Osteoblast (primary cell): ENCODE results near the gene MPND. TPM values are rescaled to one million over a fixed set of nuclear protein-coding genes. Genes with fewer than 3 reads are reported as not detected.

ENCODE experiments used
- DNase-seq: peaks from one replicate; pipeline ENCODE4 v3.0.0; 2011; ENCODE audit warnings: low spot score, mixed read lengths; ENCODE audit not compliant: insufficient read length; ENCODE audit errors: missing footprints
- H2AFZ ChIP-seq: 2 replicates; pipeline ENCODE4 v1.6.0; 2011; ENCODE audit warnings: mild to moderate bottlenecking, low read length
- H3K27ac ChIP-seq: 2 replicates; pipeline ENCODE4 v1.5.1; 2011; ENCODE audit warnings: mild to moderate bottlenecking, low read depth, low read length, moderate library complexity
- H3K27me3 ChIP-seq: 2 replicates; pipeline ENCODE4 v1.6.0; 2012; ENCODE audit warnings: mild to moderate bottlenecking, control low read depth, inconsistent platforms, low read length, moderate library complexity; ENCODE audit not compliant: insufficient read depth
- H3K36me3 ChIP-seq: 2 replicates; pipeline ENCODE4 v1.5.1; 2011; ENCODE audit warnings: mild to moderate bottlenecking, low read length, control low read depth, moderate library complexity; ENCODE audit not compliant: insufficient read depth
- H3K4me1 ChIP-seq: 2 replicates; pipeline ENCODE4 v1.5.1; 2011; ENCODE audit warnings: mild to moderate bottlenecking, low read length, control low read depth, moderate library complexity; ENCODE audit not compliant: insufficient read depth
- H3K4me2 ChIP-seq: 2 replicates; pipeline ENCODE4 v1.6.0; 2011; ENCODE audit warnings: mild to moderate bottlenecking, low read length; ENCODE audit not compliant: insufficient read depth
- H3K4me3 ChIP-seq: fragments of 200-600 bp; sonication (generic); 3 replicates; pipeline ENCODE4 v1.5.1; 2012; ENCODE audit warnings: mild to moderate bottlenecking, low read length, inconsistent platforms; ENCODE audit not compliant: insufficient read depth
- H3K79me2 ChIP-seq: 2 replicates; pipeline ENCODE4 v1.6.0; 2012; ENCODE audit warnings: mild to moderate bottlenecking, low read length, control low read depth, inconsistent platforms; ENCODE audit not compliant: insufficient read depth
- H3K9me3 ChIP-seq: 2 replicates; pipeline ENCODE4 v1.5.1; 2011; ENCODE audit warnings: low read depth, low read length, control low read depth
- H4K20me1 ChIP-seq: 2 replicates; pipeline ENCODE4 v1.6.0; 2012; ENCODE audit warnings: mild to moderate bottlenecking, low read length, control low read depth; ENCODE audit not compliant: insufficient read depth
- total RNA-seq: library from RNA; depleted of rRNA; stranded (reverse); fragments of >200 nt; gene quantifications from 2 replicates; pipeline ENCODE4 v1.2.3, GENCODE V29; 2012
- TF ChIP-seq, protein P1 (sequence below): IDR thresholded peaks from 2 replicates; pipeline ENCODE4 v1.5.1; 2011; ENCODE audit warnings: mild to moderate bottlenecking, low read depth, low read length, moderate library complexity; ENCODE audit errors: extremely low read depth

MPND gene
- total RNA-seq, 1 donor = 6.9 TPM

DNA sequence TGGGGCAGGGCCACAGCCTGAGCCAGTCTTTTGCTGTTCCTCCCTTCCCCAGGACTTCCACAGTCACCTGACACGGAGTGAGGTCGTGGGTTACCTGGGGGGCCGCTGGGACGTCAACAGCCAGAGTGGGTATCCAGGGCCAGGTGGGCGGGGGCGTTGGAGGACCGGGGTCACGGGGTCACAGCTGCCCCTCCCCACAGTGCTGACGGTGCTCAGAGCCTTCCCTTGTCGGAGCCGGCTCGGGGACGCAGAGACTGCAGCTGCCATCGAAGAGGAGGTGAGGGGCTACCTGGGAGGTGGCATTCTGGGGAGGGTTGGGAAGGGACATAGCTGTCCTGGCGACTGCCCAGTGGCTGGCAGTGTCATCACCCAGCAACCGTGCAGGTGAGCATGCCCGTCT is 11.5 kb downstream of the MPND start:
- H3K36me3 ChIP-seq = peaks cover 13% of the 10 kb centered on the region
- no peak overlapping the region for H3K27ac ChIP-seq
- H2AFZ ChIP-seq = no peak overlapping the region
- H3K79me2 ChIP-seq = no peaks in the 10 kb centered on the region
- H4K20me1 ChIP-seq = peaks cover under 1% of the 10 kb centered on the region
- no peaks in the 10 kb centered on the region for H3K4me1 ChIP-seq
- DNase-seq = peak; percentile 41
- no peaks in the 10 kb centered on the region for H3K9me3 ChIP-seq
- no peak overlapping the region for H3K4me2 ChIP-seq
- TF ChIP-seq, protein P1, sequence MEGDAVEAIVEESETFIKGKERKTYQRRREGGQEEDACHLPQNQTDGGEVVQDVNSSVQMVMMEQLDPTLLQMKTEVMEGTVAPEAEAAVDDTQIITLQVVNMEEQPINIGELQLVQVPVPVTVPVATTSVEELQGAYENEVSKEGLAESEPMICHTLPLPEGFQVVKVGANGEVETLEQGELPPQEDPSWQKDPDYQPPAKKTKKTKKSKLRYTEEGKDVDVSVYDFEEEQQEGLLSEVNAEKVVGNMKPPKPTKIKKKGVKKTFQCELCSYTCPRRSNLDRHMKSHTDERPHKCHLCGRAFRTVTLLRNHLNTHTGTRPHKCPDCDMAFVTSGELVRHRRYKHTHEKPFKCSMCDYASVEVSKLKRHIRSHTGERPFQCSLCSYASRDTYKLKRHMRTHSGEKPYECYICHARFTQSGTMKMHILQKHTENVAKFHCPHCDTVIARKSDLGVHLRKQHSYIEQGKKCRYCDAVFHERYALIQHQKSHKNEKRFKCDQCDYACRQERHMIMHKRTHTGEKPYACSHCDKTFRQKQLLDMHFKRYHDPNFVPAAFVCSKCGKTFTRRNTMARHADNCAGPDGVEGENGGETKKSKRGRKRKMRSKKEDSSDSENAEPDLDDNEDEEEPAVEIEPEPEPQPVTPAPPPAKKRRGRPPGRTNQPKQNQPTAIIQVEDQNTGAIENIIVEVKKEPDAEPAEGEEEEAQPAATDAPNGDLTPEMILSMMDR = no peak
- H3K27me3 ChIP-seq = no peaks in the 10 kb centered on the region
- no peak overlapping the region for H3K4me3 ChIP-seq

DNA sequence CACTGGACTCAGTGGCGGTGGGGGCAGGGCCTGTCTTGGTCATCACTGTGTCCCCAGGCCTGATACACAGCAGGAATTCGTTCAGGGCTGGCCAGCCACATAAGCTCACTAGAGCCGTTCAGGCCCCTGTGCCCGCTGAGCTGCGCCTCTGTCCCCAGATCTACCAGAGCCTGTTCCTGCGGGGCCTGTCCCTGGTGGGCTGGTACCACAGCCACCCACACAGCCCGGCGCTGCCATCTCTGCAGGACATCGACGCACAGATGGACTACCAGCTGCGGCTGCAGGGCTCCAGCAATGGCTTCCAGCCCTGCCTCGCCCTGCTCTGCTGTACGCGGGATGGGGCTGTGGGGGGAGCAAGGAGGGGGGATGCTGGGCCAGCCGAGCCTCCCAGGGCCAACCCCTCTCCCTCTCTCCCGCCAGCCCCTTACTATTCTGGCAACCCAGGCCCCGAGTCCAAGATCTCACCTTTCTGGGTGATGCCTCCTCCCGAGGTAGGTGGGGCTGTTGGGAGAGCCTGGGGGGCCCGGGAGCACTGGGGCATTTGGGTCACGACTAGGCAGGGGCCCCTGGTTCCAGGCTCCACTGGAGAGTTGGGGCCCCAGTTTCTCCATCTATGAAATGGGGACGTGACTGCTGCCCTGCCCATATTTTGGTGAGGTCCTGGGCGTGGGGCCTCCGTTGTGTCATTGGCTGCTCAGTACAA is 13.9 kb downstream of the MPND start:
- Histone ChIP-seq H3K4me3 (no peak overlapping the region), H3K27ac (no peak overlapping the region), H3K9me3 (no peaks in the 10 kb centered on the region), H3K79me2 (no peaks in the 10 kb centered on the region), H4K20me1 (peaks cover 15% of the 10 kb centered on the region), H3K36me3 (peaks cover 30% of the 10 kb centered on the region), H2AFZ (no peak overlapping the region), H3K4me1 (no peaks in the 10 kb centered on the region), H3K27me3 (no peaks in the 10 kb centered on the region), H3K4me2 (no peak overlapping the region)
- DNase-seq = peak; percentile 84
- TF ChIP-seq, protein P1 = no peak

DNA sequence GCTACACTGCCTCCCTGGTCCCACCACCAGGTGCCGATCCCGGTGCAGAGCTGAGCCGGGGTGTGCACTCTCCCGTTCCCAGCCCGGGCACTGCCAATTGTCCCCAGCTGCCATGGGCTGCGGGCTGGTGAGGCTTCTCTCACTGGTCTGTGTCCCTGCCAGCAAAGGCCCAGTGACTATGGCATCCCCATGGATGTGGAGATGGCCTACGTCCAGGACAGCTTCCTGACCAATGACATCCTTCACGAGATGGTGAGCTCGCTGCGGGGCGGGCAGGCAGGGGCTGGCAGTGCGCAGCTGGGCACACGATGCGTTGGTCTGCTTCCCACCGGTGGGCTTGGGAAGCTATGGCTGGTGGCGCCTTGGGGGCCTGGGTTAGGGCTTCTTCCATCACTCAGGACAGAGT is 14.6 kb downstream of the MPND start:
- Histone ChIP-seq H3K4me3 (no peak overlapping the region), H3K9me3 (no peaks in the 10 kb centered on the region), H3K27ac (no peak overlapping the region), H2AFZ (no peak overlapping the region), H3K4me1 (no peaks in the 10 kb centered on the region), H3K36me3 (peaks cover 36% of the 10 kb centered on the region), H3K27me3 (no peaks in the 10 kb centered on the region), H4K20me1 (peaks cover 17% of the 10 kb centered on the region), H3K4me2 (no peak overlapping the region), H3K79me2 (no peaks in the 10 kb centered on the region)
- peak; percentile 77 for DNase-seq
- TF ChIP-seq, protein P1 = no peak

DNA sequence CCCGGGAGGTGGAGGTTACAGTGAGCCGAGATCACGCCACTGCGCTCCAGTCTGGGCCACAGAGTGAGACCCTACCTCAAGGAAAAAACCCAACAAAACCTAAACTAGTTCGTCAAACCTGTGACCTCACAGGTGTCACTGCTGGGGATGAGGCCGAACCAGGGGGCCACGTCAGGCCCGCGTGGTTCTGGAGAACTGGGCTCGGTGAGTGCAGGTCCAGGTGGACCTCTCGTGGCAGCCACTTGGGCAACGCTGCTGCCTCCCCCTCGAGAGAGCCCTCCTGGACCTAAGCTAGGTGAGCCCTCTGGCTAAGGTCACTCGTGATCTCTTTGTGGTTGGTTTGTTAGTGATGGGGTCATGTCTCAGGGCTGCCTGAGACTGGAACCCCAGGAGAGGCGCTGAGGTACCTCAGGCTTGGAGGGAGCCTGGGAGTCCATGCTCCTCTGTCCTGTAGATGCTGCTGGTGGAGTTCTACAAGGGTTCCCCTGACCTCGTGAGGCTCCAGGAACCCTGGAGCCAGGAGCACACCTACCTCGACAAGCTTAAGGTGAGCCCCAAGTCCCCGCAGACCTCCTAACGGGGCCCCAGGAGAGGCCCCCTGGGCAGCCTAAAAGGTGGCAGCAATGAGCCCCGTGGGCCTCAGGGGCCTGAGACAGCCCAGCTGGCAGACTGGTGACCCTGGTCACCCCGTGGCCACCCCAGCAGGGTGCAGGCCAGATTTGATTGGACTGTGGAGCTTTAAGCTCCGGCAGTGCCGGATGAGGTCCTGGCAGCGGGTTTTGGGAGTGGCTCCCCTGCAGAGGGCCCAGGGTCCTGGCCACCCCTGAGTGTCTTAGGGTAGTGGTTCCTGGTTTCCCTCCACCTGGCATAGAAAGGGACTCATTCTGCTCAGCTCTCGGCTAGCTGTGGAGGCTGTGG is 15.6 kb downstream of the MPND start:
- Histone ChIP-seq H4K20me1 (peaks cover 18% of the 10 kb centered on the region), H3K79me2 (no peaks in the 10 kb centered on the region), H3K9me3 (no peaks in the 10 kb centered on the region), H3K27ac (no peak overlapping the region), H3K4me2 (no peak overlapping the region), H3K27me3 (no peaks in the 10 kb centered on the region), H3K4me3 (no peak overlapping the region), H3K36me3 (peaks cover 45% of the 10 kb centered on the region), H2AFZ (no peak overlapping the region), H3K4me1 (no peaks in the 10 kb centered on the region)
- peak; percentile 77 for DNase-seq
- TF ChIP-seq, protein P1 = no peak
